ENCODE measurements around the gene SYNGR3. TPM values are rescaled to one million over a fixed set of nuclear protein-coding genes. Genes with fewer than 3 reads are reported as not detected.

Gene SYNGR3
- total RNA-seq, 1 donor from 2014 or later = 0.24 TPM

GRCh38 chr16:2025251-2025650 lies 35.5 kb downstream of the SYNGR3 start:
- DNase-seq (no peak), ATAC-seq (no peak)
- H3K4me1 ChIP-seq = peaks cover 72% of the 10 kb centered on the region
- peaks cover 24% of the 10 kb centered on the region for H3K27me3 ChIP-seq (ENCODE audit: low read depth)
- no peak for TF ChIP-seq CTCF (IDR thresholded peaks at IDR 0.05)
- H3K9me3 ChIP-seq = no peaks in the 10 kb centered on the region
- H3K27ac ChIP-seq = peak overlapping the region; percentile 85
- no peak overlapping the region for H3K4me3 ChIP-seq
- intact Hi-C loops (cut with DNase I) = loop anchor here (10.0 kb wide), 1 partner anchor 120 kb away; the partner anchor contains the start of gene RAB26
- H3K36me3 ChIP-seq = peaks cover 7% of the 10 kb centered on the region

GRCh38 chr16:2025878-2026460 lies 36.2 kb downstream of the SYNGR3 start:
- peaks cover 14% of the 10 kb centered on the region for H3K36me3 ChIP-seq
- DNase-seq = no peak
- H3K27ac ChIP-seq = peak overlapping the region; percentile 78
- peak overlapping the region; percentile 84 for H3K4me3 ChIP-seq
- no peak for TF ChIP-seq CTCF (IDR thresholded peaks at IDR 0.05)
- intact Hi-C loops (cut with DNase I) = loop anchor here (10.0 kb wide), 1 partner anchor 119 kb away; the partner anchor contains the start of gene RAB26
- H3K4me1 ChIP-seq = peaks cover 74% of the 10 kb centered on the region
- no peaks in the 10 kb centered on the region for H3K9me3 ChIP-seq
- ATAC-seq = no peak
- H3K27me3 ChIP-seq (ENCODE audit: low read depth) = peaks cover 16% of the 10 kb centered on the region

- ATAC-seq (peak; percentile 2 to 30), DNase-seq (no peak)
- Histone ChIP-seq H3K36me3 (peaks cover 16% of the 10 kb centered on the region), H3K4me1 (peaks cover 74% of the 10 kb centered on the region), H3K9me3 (no peaks in the 10 kb centered on the region), H3K27ac (peak within 1 kb of the TSS; percentile 92), H3K4me3 (peak within 1 kb of the TSS; percentile 84), H3K27me3 (ENCODE audit: low read depth) (peaks cover 11% of the 10 kb centered on the region)
- intact Hi-C loops (cut with DNase I) = loop anchor here (10.0 kb wide), 1 partner anchor 118 kb away; the partner anchor contains the start of gene RAB26
- TF ChIP-seq CTCF (IDR thresholded peaks at IDR 0.05) = no peak
Measured at GRCh38 chr16:2026461-2027023, 36.8 kb downstream of the SYNGR3 start, which contains the start of gene NHERF2. NHERF2 (plus strand) TSS chr16:2026902; CDS start chr16:2027006, 104 bp downstream.

- DNase-seq (no peak), ATAC-seq (no peak)
- intact Hi-C loops (cut with DNase I) = loop anchor here (10.0 kb wide), 1 partner anchor 117 kb away; the partner anchor contains the start of gene RAB26
- no peak for TF ChIP-seq CTCF (IDR thresholded peaks at IDR 0.05)
- Histone ChIP-seq H3K36me3 (peaks cover 16% of the 10 kb centered on the region), H3K4me1 (peaks cover 80% of the 10 kb centered on the region), H3K27ac (peak overlapping the region; percentile 92), H3K27me3 (ENCODE audit: low read depth) (peaks cover 7% of the 10 kb centered on the region), H3K4me3 (peak overlapping the region; percentile 84), H3K9me3 (no peaks in the 10 kb centered on the region)
Measured at GRCh38 chr16:2027024-2028010, 37.5 kb downstream of the SYNGR3 start.

- peaks cover 16% of the 10 kb centered on the region for H3K36me3 ChIP-seq
- TF ChIP-seq CTCF (IDR thresholded peaks at IDR 0.05) = no peak
- H3K27ac ChIP-seq = peak overlapping the region; percentile 92
- intact Hi-C loops (cut with DNase I) = loop anchor here (10.0 kb wide), 1 partner anchor 117 kb away; the partner anchor contains the start of gene RAB26
- H3K27me3 ChIP-seq (ENCODE audit: low read depth) = peaks cover 7% of the 10 kb centered on the region
- H3K4me1 ChIP-seq = peaks cover 82% of the 10 kb centered on the region
- DNase-seq (no peak), ATAC-seq (no peak)
- H3K4me3 ChIP-seq = peak overlapping the region; percentile 84
- H3K9me3 ChIP-seq = no peaks in the 10 kb centered on the region
Measured at GRCh38 chr16:2028146-2028545, 38.4 kb downstream of the SYNGR3 start.
